Stimulated activated CD4-positive, alpha-beta T cell treated with anti-CD3 and anti-CD28 coated beads, Interleukin-2, amount 100 ng/mL, for 48 hours (primary cell): ENCODE results near the gene RNU7-1.
A peak's percentile ranks its signal among the peaks of the same experiment; 100 is the strongest.

Experiments used
- DNase-seq, 2 donors: peaks; one replicate each; pipeline ENCODE4 v3.0.0-alpha.2; 2020

RNU7-1 gene

DNA sequence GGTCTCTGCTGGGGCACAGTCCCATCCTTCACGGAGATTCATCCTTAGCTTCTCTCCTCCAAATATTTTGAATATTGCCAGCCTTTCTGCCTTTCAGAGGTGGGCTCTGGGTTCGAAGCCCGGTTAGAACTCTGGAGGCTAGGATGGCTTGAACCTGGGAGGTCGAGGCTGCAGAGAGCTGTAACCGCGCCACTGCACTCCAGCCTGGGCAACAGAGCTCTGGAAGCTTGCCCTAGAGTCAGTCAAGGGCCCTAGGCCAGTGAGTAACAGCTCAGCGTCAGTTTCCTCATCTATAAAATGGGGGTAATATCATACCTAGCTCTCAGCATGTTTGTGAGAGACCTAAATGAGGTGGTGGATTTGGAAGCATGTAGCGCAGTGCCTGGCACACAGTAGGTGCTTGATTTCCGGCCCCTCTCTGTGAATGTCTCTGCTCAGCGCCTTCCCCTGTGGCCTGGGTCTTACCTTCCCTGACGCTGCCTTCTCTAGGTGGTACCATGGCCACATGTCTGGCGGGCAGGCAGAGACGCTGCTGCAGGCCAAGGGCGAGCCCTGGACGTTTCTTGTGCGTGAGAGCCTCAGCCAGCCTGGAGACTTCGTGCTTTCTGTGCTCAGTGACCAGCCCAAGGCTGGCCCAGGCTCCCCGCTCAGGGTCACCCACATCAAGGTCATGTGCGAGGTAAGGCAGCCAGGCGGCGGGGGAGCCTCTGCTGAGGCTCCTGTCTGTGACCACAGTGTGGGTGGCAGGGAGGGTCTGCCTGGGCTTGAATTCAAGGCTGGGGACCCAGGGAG, 10.9 kb downstream of the RNU7-1 start:
- no peak for DNase-seq

DNA sequence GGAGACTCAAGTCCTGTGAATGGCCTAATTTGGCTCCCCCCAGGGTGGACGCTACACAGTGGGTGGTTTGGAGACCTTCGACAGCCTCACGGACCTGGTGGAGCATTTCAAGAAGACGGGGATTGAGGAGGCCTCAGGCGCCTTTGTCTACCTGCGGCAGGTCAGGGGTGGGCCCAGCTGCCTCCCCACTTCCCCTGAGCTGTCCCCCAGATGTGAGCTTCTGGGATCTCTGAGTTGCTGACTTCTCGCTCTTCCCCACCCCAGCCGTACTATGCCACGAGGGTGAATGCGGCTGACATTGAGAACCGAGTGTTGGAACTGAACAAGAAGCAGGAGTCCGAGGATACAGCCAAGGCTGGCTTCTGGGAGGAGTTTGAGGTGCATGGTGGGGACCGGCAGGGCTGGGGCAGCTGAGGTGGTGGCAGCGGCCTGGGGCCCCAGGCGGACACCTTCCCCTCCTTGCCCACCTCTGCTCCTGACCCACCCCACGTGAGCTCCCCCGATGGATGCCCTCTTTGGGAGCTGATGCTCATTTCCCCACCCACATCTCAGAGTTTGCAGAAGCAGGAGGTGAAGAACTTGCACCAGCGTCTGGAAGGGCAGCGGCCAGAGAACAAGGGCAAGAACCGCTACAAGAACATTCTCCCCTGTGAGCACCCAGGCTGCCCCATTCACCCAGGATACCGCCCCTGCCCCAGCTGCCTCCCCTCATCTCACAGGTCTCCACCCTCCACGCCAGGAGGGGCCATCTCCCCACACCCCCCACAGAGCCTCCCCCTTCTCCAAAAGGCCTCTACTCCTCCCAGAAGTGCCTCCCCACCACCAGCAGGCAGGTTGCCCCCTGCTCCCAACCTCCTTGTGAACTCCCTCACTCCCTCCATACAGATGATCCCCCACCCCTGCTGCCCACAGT, 11.7 kb downstream of the RNU7-1 start:
- no peak for DNase-seq

DNA sequence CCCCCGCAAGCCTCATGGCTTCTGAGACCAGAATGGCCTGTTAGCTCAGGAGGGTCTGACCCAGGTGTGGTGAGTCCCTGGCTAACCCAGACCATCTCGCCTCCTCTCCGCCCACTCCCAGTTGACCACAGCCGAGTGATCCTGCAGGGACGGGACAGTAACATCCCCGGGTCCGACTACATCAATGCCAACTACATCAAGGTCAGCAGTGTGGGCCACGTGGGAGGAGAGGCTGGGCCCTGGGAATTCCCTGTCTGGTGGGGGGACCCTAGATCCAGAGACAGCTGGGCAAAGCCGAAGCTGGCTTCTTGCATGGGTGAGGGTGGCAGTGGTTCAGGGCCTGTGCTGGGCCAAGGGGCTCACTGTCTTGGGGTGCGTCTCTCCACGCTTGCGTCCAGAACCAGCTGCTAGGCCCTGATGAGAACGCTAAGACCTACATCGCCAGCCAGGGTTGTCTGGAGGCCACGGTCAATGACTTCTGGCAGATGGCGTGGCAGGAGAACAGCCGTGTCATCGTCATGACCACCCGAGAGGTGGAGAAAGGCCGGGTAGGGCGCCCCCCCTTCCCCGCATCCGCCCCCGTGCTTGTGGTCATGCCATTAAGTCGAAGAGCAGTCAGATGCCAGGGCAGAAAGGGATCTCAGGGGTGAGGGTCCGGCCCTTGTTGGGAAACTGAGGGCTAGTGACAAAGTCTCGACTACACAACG, 12.6 kb downstream of the RNU7-1 start:
- DNase-seq = no peak

DNA sequence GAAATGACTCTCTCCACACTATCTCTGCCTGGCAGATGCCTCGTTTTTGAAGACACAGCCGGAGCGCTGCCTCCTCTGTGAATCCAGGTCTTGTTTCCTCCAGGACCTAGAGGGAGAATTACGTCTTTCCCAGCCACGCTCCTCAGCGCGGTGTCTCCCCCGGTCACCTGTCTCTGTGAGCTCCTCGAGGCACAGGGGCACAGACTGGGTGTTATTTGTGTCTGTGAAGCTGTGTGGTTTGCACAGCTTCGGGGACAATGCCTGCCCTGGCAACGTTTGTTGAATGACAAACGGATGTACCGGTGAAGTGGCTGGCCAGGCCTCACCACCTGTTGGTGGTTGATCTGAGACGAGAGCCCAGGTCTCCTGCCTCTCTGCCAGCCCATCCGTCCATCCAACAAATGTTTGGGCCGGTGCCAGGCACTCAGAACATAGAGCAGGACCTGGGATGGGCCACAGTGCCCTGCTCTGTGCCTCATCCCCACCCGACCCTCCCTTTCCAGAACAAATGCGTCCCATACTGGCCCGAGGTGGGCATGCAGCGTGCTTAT, 13.6 kb downstream of the RNU7-1 start:
- DNase-seq = no peak

DNA sequence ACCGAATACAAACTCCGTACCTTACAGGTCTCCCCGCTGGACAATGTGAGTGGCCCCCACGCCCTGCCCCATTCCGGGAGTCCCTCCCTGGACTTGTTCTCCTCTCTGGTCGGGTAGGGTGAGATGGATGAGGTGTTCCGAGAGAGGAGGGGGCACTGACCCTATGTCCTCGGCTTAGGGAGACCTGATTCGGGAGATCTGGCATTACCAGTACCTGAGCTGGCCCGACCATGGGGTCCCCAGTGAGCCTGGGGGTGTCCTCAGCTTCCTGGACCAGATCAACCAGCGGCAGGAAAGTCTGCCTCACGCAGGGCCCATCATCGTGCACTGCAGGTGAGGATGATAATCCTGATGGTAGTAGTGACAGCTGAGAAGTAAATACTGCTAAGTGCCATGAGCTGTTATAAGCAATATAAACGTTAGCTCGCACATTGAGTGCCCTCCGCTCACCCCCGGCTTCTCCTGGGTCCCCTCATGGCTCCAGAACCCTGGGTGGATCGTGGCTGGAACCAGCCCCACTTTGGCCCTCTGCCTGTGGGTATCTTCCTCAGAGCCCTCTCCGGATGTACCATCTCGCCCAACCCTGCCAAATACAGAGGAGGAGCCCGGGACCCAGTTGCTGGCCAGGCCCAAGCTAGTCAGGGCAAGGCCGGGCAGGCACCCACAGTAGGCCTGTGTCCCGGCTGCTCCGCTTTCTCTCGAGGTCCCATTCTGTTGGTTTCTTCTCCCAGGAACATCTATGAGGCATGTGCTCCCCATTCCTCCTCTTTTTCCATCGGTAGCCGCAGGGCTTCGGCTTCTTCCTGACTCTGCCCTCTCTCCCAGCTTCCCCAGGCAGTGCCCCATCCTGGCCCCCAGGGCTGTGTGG, 14.4 kb downstream of the RNU7-1 start:
- no peak for DNase-seq

DNA sequence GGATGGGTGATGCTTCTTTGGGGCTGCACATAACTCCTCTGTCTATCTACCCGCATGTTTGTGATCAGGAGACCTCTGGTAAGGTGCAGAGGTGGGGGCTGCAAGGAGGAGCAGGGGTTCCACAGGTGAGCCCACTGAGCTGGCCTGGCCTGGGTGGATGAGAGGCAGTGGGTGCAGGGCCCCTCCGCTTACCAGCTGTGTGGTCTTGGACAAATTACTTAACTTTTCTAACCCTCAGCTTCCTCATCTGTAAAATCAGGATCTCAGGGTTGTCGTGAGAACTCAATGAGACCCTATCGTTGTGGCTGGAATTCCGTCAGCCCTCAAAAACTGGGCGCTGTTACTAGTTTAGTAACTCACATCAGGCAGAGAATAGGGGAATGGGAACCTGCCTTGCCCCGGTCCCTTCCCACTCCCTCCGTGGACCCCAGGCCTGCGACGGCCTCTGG, 15.0 kb downstream of the RNU7-1 start:
- DNase-seq = no peak

DNA sequence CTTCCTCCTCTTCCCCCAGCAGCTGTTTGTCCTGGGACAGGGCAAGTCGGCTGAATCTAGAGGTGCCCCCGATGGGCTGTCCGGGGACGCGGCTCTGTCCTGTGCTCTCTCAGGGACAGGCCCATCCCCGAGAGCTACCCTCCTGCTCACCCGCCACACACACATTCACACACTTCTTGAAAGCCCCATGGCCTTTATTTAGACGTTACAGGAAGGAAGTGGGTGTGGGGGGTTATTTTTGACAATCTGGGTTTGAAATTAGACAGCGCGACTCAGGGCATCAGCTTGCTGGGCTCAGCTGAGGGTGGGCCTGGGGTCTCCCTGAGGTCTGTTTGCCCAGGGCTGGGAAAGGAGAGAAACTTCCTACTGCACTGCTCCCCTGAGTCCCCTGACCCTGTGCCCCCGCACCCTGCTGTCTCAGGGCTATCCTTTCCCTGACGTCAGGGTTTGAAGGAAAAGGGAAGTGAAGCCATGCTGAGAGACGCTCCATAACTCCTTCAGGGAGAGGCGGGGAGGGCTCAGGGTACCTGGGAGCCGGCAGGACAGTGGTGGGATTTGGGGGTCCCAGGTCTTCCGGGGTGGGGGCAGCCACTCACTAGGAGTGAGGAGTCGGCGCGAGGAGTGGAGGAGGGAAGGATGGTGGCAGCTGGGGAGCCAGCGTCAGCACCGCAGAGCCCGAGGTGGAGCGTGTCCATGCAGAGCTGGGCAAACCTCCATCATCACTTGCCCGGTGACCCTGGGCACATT, 15.6 kb downstream of the RNU7-1 start:
- DNase-seq = peak in 1 of 2 donors; percentile 46

DNA sequence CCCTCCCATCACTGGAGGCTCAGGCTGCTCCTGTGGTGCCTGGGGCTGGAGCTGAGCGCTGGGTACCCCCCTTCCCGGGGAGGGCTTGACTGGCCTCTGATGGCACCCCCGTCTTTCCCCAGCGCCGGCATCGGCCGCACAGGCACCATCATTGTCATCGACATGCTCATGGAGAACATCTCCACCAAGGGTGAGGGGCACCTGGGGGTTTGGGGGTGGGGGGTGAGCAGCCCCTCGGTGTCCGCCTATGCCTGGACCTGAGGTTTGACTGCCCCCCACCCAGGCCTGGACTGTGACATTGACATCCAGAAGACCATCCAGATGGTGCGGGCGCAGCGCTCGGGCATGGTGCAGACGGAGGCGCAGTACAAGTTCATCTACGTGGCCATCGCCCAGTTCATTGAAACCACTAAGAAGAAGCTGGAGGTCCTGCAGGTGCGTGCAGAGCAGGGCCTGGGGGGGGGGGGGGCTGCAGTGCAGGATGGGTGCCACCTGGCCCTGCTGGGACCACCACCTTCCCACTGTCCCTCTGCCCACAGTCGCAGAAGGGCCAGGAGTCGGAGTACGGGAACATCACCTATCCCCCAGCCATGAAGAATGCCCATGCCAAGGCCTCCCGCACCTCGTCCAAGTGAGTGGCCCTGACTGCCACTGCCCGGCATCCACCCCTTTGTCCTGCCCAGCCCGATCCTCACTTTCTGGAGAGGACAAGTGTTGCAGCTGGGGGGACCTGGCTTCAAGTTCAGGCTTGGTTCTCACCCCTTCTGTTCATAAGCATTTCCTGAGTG, 16.4 kb downstream of the RNU7-1 start:
- no peak for DNase-seq

DNA sequence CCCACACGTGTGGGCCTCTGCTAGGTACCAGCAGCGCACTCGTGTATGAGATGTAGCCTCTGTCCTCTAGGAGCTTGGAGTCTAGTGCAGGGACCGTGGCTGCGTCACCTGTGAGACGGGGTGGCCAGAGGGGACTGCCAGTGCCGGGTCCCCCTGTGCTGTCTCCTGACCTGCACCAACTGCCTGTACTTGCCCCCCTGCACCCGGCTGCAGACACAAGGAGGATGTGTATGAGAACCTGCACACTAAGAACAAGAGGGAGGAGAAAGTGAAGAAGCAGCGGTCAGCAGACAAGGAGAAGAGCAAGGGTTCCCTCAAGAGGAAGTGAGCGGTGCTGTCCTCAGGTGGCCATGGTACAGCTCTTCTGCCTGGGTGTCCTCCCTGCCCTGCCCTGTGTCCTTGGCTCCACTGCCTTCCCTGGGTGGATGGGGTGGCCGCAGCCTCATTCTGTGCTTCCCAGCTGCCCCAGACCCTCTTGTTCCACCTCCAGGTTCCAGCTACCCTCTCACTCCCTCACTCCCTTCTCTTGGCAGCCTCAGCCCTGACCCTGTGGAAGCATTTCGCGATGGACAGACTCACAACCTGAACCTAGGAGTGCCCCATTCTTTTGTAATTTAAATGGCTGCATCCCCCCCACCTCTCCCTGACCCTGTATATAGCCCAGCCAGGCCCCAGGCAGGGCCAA, 17.1 kb downstream of the RNU7-1 start:
- DNase-seq = no peak

DNA sequence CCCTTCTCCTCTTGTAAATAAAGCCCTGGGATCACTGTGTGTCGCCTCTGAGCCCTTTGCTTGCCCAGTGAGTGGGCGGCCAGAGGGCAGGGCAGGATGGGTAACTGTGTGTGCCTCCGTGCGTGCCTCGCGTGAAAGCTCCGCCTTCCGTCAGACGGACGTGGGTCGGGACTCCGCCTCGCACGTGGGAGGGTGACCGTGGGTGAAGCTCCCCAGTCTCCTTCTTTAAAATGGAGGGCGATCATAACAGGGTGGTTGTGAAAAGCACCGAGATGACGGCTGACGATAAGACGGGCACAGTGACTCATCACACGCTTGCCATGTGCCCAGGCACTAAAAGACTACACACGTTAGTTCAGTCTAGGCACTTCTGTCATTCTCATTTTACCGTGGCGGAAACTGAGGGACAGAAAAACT, 17.7 kb downstream of the RNU7-1 start:
- peak; percentile 84 to 86 for DNase-seq

DNA sequence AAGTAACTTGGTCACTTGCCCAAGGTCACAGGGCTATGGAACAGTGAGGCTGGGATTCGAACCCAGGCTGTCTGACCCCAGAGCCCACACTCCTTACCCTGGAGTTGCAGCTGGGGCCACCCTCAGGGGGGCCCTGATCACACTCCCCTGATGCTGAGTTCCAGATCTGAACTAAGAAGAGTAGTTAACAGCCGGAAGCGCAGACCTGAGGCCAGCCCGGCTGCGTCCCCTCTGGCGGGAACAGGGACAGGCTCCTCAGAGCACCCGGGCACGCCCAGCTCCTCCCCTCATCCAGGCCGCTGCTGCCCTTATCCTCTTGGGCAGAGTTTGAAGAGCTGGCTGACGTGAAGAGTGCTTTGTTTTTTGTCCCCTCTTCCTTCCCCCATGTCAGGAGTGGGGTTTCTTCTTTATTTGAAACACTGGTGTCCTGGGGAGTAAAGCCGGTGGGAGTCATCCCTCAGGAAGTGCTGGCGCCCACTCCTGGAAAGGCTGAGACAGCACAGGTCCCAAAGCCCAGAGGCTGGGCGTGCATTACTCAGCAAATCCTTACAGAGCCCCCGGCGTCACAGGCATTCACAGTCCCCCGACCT, 18.2 kb downstream of the RNU7-1 start:
- peak in 1 of 2 donors; percentile 52 for DNase-seq

DNA sequence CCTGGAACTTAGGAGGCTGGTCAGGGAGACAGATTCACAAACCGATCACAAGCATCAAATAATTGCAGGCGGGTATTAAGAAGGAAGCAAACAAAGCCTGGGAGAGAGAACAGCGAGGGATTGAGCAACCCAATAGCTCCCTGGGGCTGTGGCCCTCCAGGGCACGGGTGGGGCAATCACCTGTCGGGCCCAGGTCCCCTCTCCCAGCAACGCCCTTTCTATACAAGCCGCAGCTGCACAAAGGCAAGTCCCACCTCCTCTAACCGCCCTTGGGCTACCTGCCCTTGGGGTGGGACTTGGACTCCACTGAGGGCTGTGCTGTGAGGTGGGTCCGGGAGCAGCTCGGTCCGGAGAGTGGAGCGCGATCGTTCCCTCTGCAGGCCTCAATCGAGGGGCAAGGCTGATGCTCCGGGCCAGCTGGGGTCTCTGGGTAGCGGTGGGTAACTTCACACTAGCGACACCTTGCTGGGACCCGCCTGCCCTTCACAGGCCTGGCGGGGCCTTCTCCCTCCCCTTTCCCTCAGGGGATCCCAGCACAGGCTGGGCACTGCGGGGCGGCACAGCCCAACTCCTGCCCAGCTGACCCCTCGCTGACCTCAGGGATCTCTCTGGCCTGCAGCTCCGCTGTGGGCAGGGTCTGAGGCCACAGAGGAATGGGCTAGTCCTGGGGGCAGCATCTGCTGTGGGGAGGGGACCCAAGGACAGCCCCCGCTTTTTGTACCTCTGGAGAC, 18.8 kb downstream of the RNU7-1 start:
- DNase-seq = no peak

DNA sequence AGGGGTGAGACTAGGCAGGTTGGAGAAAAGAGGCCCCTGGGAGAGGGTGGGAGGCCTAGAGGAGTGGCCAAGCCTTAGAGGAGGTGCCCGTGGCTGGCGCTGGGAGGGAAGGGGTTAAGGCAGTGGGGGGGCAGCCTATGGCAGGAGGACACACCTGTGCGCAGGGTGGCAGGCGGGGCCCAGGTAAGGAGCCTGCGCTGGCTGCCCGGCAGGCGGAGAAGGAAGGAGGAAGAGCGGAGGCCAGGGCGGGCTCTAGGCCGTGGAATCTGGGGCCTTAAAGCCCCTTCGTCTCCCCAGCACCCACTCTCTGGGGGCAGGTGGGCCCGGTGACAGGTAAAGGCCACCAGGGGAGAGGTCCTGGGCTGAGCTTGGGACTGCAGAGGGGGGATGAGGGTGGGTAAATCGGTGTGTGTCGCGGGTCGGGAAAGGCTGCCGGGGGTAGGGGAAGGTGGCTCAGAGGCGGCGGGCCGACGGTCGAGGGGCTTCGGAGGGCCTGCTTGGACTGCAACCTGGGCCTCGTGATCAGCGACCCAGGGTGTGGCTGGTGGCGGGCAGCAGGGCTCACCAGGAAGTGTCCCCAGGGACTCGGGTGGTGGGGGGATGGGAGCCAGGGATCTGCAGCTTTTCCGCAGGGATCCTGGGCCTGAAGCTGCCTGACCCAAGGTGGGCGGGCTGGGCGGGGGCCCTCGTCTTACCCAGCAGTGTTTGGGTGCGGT, 19.6 kb downstream of the RNU7-1 start:
- no peak for DNase-seq

DNA sequence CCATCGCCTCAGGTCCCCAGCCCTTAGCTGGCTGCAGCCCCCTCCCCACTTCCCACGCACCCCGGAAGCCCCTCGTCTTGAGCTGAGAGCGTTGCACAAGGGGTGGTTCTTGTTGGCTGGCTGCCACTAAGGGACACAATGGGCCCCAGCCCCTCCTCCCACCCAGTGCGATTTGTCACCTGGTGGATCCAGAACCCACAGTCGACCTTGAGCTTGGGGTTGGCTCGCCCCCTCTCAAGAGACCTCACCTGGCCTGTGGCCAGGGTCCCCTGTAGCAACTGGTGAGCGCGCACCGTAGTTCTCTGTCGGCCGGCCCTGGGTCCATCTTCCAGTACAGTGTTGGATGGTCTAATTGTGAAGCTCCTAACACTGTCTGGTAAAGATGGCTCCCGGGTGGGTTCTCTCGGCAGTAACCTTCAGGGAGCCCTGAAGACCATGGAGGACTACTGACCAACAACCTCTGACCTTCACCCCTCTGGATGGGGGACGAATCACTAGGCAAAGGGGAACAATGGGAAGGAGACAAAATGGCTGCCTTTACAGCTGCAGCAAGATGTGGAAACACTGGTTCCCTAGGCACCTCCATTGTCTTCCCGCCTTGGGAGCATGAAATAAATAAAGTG, 20.3 kb downstream of the RNU7-1 start:
- no peak for DNase-seq

DNA sequence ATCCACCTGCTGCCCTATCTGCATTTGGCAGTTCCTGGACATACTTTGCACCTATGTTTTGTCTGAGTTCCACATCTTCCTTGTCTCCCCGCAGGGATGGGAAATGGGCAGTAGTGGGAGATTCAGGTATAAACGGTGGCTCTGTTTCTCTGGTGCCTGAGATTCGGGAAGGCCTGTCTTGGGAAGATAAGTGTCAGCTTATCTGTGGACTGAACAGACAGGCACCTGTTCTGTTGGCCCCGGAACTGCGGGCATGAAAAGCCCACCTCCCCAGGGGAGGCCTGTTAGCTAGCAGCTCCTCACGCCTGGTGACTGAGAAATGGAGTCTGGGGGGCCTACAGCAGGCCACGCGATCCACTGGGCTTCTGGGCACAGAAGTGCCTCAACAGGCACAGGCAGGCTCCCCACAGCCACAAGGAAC, 21.0 kb downstream of the RNU7-1 start:
- DNase-seq = no peak

DNA sequence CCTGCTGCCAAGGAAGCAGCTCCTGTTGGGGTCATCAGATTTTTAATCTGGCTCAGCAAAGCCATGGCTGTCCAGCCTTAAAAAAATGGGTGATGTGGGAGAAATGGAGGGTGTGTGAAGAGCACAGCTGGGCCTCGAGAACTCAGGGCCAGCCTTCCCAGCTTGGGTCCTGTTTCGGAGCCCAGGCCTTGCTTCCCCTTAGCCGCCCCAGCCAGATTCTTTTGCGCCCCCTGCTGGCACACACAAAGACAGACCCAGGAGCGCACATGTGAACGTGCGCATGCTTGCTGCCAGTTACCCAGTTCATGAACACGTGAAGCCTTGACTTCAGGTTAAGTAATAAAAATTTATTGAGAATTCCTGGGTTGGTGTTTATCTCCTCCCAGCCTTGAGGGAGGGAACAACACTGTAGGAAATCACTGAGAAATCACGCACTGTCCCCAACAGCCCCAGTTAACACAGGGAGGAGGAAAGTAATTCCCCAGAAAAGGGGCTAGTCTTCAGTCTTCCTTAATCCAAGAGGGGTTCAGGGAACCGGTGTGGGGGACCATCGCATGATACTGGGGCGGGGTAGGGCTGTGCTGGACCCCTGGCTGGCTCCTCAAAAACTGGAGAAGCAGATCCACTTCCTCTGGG, 21.5 kb downstream of the RNU7-1 start:
- peak; percentile 87 to 92 for DNase-seq

DNA sequence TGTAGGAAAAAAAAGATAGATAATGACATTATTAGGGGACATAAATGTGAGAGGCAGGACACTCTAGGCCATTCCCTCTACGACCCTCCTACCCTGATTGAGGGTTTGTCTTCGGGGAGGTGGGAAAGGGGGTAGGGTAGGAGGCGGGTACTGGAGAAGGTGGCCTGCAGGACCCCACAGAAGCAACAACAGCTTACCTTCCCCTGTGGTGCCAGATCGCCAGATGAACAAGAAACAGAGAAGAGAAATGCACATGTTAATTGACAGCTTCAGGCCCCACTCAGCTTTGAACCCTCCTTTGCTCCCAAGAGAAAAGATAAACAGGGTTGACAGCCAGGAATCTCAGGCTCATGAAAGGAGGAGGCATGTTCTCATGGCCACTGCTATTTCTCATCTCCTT, 22.1 kb downstream of the RNU7-1 start:
- DNase-seq = no peak
